Esophagus muscularis mucosa (tissue), 3 donors: ENCODE results near the gene PTPRK.

ENCODE experiments used
- EP300 ChIP-seq: sonication (generic); formaldehyde crosslinking; IDR thresholded peaks from one replicate; pipeline ENCODE4 v1.6.1; 2017; ENCODE audit warnings: antibody characterized with exemption
- TF ChIP-seq, protein P1 (sequence below), 3 experiments: fragments of 200-600 bp in 2 of 3; fragments of 450-650 bp in 1 of 3; sonication (generic) in 2 of 3; IDR thresholded peaks; one replicate each; pipeline ENCODE4 v1.5.1; 2017 to 2019; ENCODE audit warnings: antibody characterized with exemption in 3 of 3, mild to moderate bottlenecking in 2 of 3, moderate library complexity in 1 of 3

DNA sequence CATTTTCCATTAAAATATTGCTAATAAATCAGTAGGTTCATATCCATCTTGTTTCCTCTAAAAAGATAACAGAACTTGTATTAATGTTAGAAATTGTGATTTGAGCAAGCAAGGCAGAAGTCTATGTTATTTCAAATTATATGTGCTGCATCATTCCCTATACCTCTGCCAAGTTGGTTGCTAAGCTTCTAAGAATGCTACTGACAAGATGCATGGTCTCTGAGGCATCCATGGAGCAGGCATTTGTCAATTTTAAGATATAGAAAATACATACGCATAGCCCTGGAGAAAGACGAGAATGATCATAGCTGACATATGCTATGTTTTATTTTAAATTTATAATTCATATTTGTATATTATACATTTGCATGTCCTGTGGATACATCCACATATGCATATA, 451.2 kb downstream of the PTPRK start:
- TF ChIP-seq, protein P1, sequence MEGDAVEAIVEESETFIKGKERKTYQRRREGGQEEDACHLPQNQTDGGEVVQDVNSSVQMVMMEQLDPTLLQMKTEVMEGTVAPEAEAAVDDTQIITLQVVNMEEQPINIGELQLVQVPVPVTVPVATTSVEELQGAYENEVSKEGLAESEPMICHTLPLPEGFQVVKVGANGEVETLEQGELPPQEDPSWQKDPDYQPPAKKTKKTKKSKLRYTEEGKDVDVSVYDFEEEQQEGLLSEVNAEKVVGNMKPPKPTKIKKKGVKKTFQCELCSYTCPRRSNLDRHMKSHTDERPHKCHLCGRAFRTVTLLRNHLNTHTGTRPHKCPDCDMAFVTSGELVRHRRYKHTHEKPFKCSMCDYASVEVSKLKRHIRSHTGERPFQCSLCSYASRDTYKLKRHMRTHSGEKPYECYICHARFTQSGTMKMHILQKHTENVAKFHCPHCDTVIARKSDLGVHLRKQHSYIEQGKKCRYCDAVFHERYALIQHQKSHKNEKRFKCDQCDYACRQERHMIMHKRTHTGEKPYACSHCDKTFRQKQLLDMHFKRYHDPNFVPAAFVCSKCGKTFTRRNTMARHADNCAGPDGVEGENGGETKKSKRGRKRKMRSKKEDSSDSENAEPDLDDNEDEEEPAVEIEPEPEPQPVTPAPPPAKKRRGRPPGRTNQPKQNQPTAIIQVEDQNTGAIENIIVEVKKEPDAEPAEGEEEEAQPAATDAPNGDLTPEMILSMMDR (IDR thresholded peaks at IDR 0.05) = no peak
- no peak for TF ChIP-seq EP300
